Liver (tissue), 9 donors: ENCODE measurements around the gene SVEP1. TPM values are rescaled to one million over a fixed set of nuclear protein-coding genes. Genes with fewer than 3 reads are reported as not detected.

ENCODE experiments used
- DNase-seq: peaks from one replicate; pipeline ENCODE4 v3.0.0-alpha.2; 2017; ENCODE audit warnings: low spot score
- H3K27ac ChIP-seq, 2 donors: one replicate each; pipeline ENCODE4 v1.7.0; 2013; ENCODE audit warnings: inconsistent platforms in 2 of 2, low read length in 2 of 2, control low read depth in 1 of 2, low read depth in 1 of 2, mild to moderate bottlenecking in 1 of 2
- H3K27me3 ChIP-seq, 4 donors: one replicate each; pipeline versions ENCODE4 v1.6.1 to v1.7.0; 2013; ENCODE audit warnings: low read length in 3 of 4, inconsistent platforms in 1 of 4, mild to moderate bottlenecking in 1 of 4, moderate library complexity in 1 of 4; ENCODE audit not compliant: control insufficient read depth in 4 of 4, insufficient read depth in 4 of 4
- H3K36me3 ChIP-seq, 4 donors: one replicate each; pipeline versions ENCODE4 v1.6.1 to v1.7.0; 2013; ENCODE audit warnings: low read length in 3 of 4, mild to moderate bottlenecking in 3 of 4, low read depth in 1 of 4, moderate library complexity in 1 of 4; ENCODE audit not compliant: control insufficient read depth in 4 of 4, insufficient read depth in 3 of 4
- H3K4me1 ChIP-seq, 4 donors: one replicate each; pipeline versions ENCODE4 v1.6.1 to v1.7.0; 2013; ENCODE audit warnings: low read length in 3 of 4, mild to moderate bottlenecking in 3 of 4, moderate library complexity in 1 of 4; ENCODE audit not compliant: control insufficient read depth in 4 of 4, insufficient read depth in 4 of 4
- H3K4me3 ChIP-seq, 3 donors: one replicate each; pipeline versions ENCODE4 v1.6.1 to v1.7.0; 2013; ENCODE audit warnings: low read length in 3 of 3, control low read depth in 1 of 3, low read depth in 1 of 3, mild to moderate bottlenecking in 1 of 3
- H3K9ac ChIP-seq, 2 donors: one replicate each; pipeline ENCODE4 v1.7.0; 2013; ENCODE audit warnings: low read length in 2 of 2, mild to moderate bottlenecking in 2 of 2, moderate library complexity in 2 of 2, control low read depth in 1 of 2, low read depth in 1 of 2
- H3K9me3 ChIP-seq, 4 donors: one replicate each; pipeline versions ENCODE4 v1.6.1 to v1.7.0; 2013; ENCODE audit warnings: low read length in 3 of 4; ENCODE audit not compliant: control insufficient read depth in 4 of 4
- FOXA1 ChIP-seq: IDR thresholded peaks from 2 replicates; pipeline ENCODE4 v1.6.1; 2016; ENCODE audit warnings: antibody characterized with exemption
- GABPA ChIP-seq, 2 donors: IDR thresholded peaks in 1 of 2; conservative IDR thresholded peaks in 1 of 2; 2 replicates each; pipeline ENCODE4 v1.6.1; 2016; ENCODE audit warnings: antibody characterized with exemption in 2 of 2, mild to moderate bottlenecking in 1 of 2, moderate library complexity in 1 of 2
- HNF4A ChIP-seq, 2 donors: conservative IDR thresholded peaks; 2 replicates each; pipeline ENCODE4 v1.6.1; 2016; ENCODE audit warnings: antibody characterized with exemption in 2 of 2, mild to moderate bottlenecking in 2 of 2
- NR2F2 ChIP-seq: IDR thresholded peaks from 2 replicates; pipeline ENCODE4 v1.6.1; 2016; ENCODE audit warnings: antibody characterized with exemption
- RAD21 ChIP-seq, 2 donors: IDR thresholded peaks; 2 replicates each; pipeline ENCODE4 v1.6.1; 2016; ENCODE audit warnings: antibody characterized with exemption in 2 of 2, mild to moderate bottlenecking in 2 of 2
- RXRA ChIP-seq, 2 donors: IDR thresholded peaks; 2 replicates each; pipeline ENCODE4 v1.6.1; 2017 to 2018; ENCODE audit warnings: antibody characterized with exemption in 2 of 2, mild to moderate bottlenecking in 1 of 2
- SP1 ChIP-seq: IDR thresholded peaks from 2 replicates; pipeline ENCODE4 v1.6.1; 2018; ENCODE audit warnings: antibody characterized with exemption, mild to moderate bottlenecking
- TAF1 ChIP-seq: conservative IDR thresholded peaks from 2 replicates; pipeline ENCODE4 v1.6.1; 2016; ENCODE audit warnings: antibody characterized with exemption, mild to moderate bottlenecking
- YY1 ChIP-seq: IDR thresholded peaks from 2 replicates; pipeline ENCODE4 v1.6.1; 2016; ENCODE audit warnings: antibody characterized with exemption, mild to moderate bottlenecking
- WGBS: extraction: QIAGEN DNeasy Blood & Tissue Kit; methylation state at CpG from one replicate; pipeline ENCODE4 v1.1.7; 2013; 5-methylcytosine and 5-hydroxymethylcytosine counted together
- polyA plus RNA-seq, 2 donors: library from polyadenylated mRNA; stranded (reverse) in 1 of 2; unstranded in 1 of 2; fragments of 200-250 nt in 1 of 2; fragments of >200 nt in 1 of 2; fragmentation: Nextera tagmentation in 1 of 2; extraction: Ambion mirVana in 1 of 2; gene quantifications; one replicate each; pipeline versions ENCODE4 v1.2.1 to v1.2.3, GENCODE V29; 2013 to 2015
- total RNA-seq, 2 donors: library from RNA; depleted of rRNA; stranded (reverse); fragments of >200 nt; gene quantifications; one replicate each; pipeline ENCODE4 v1.2.3, GENCODE V29; 2014
- TF ChIP-seq, protein P1 (sequence below): fragments of 150-350 bp; IDR thresholded peaks from 2 replicates; pipeline ENCODE4 v1.5.1; 2017; ENCODE audit warnings: improper control_type of control experiment, low read depth, low read length; ENCODE audit not compliant: missing input control
- donor health status: healthy.
- donor health status: healthy.
- donor health status: healthy.
- donor health status: healthy.
- donor health status: healthy.

Gene SVEP1
- total and polyA plus RNA-seq, 4 donors, result 0.58 to 7.5 (median 1.8) TPM

DNA sequence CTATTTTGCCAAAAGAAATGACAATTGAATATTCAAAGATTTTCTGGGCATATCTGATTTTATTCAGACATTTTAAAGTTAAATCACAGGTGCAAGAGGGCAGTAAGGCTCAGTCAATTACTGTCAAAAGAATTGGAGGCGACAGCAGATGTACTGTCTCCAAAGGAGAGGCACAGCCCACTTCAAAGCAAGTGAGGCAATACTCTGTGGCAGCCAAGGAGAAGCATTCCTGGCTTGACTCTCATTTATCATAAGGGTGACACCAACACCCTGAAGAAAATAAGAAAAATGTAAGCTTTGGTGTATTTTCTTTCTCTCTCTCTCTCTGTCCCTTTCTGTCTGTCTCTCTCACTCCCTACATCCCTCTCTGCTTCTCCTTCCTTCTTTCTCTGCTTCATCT, 93.3 kb downstream of the SVEP1 start:
- no peak for DNase-seq

DNA sequence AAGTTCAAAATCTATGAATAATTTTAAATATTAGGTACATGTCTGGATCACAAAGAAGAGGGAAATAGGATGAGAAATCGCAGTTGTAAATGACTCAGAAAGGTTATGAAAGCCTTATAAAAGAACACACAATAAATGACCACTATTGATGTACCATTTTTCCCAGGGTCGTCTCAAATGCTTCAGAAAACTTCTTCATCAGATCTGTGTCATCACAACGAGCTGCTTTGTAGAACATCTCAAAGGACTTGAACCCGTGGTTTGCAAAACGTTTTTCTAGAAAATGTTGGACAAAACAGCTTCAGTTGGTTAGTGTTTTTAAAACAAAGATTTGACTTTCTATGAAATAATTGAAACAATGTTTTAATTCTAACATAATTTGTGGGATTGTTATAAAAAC, 100.1 kb downstream of the SVEP1 start:
- no peaks in the 10 kb centered on the region for H3K4me1 ChIP-seq
- no peak overlapping the region for H3K27ac ChIP-seq
- no peaks in the 10 kb centered on the region for H3K36me3 ChIP-seq
- H3K4me3 ChIP-seq, result no peak overlapping the region
- H3K9ac ChIP-seq, result no peak overlapping the region
- WGBS, result 68% methylated on average over 5 of the region's 5 CpGs
- peaks cover 0 to under 1% (median 0%) of the 10 kb centered on the region in 4 donors for H3K27me3 ChIP-seq
- H3K9me3 ChIP-seq, result no peaks in the 10 kb centered on the region
- TF ChIP-seq FOXA1 (no peak), YY1 (no peak), NR2F2 (no peak), HNF4A (conservative IDR thresholded peaks at IDR 0.05) (no peak), SP1 (no peak), TAF1 (no peak), RXRA (IDR thresholded peaks at IDR 0.05) (no peak)
- TF ChIP-seq, protein P1, sequence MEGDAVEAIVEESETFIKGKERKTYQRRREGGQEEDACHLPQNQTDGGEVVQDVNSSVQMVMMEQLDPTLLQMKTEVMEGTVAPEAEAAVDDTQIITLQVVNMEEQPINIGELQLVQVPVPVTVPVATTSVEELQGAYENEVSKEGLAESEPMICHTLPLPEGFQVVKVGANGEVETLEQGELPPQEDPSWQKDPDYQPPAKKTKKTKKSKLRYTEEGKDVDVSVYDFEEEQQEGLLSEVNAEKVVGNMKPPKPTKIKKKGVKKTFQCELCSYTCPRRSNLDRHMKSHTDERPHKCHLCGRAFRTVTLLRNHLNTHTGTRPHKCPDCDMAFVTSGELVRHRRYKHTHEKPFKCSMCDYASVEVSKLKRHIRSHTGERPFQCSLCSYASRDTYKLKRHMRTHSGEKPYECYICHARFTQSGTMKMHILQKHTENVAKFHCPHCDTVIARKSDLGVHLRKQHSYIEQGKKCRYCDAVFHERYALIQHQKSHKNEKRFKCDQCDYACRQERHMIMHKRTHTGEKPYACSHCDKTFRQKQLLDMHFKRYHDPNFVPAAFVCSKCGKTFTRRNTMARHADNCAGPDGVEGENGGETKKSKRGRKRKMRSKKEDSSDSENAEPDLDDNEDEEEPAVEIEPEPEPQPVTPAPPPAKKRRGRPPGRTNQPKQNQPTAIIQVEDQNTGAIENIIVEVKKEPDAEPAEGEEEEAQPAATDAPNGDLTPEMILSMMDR, result no peak
- DNase-seq, result no peak

More for the DNA sequence above, 93.3 kb downstream of the SVEP1 start:
- no peak for TF ChIP-seq TAF1
- H3K9ac ChIP-seq, result no peak overlapping the region
- H3K36me3 ChIP-seq, result no peaks in the 10 kb centered on the region
- no peak overlapping the region for H3K27ac ChIP-seq
- no peaks in the 10 kb centered on the region for H3K9me3 ChIP-seq
- H3K4me3 ChIP-seq, result no peak overlapping the region
- no peaks in the 10 kb centered on the region for H3K27me3 ChIP-seq
- WGBS, result 84% methylated on average over 1 of the region's 1 CpG
- H3K4me1 ChIP-seq, result no peaks in the 10 kb centered on the region

DNA sequence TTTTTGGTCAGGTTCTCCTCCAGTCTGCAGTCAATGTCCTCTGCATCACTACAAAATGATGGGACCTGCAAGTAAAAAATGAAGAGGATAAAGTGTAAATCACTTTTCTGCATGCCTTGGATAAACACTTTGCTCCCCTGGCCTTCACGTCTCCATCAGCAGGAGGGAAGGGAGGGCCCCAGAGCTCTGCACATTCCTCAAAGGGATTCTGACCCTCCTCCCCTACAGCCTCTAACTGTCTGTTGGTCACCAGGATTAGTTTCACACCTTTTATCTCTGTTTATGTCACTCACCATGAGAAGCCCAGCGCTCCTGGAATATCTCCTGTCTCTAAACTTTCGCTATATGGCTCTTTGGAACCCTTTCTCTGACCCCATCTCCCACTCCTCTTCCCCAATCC, 103.3 kb downstream of the SVEP1 start:
- no peak for DNase-seq
- no peak for TF ChIP-seq RXRA (IDR thresholded peaks at IDR 0.05)
- no peak for TF ChIP-seq HNF4A (conservative IDR thresholded peaks at IDR 0.05)
- TF ChIP-seq, protein P1, result no peak
- TF ChIP-seq RAD21 (IDR thresholded peaks at IDR 0.05), result no peak
- TF ChIP-seq SP1, result no peak
- TF ChIP-seq GABPA (IDR thresholded peaks at IDR 0.05 in 1 of 2, conservative IDR thresholded peaks at IDR 0.05 in 1 of 2), result no peak
- no peaks in the 10 kb centered on the region for H3K4me1 ChIP-seq
- no peak overlapping the region for H3K9ac ChIP-seq
- H3K9me3 ChIP-seq, result no peaks in the 10 kb centered on the region
- no peak overlapping the region for H3K4me3 ChIP-seq
- H3K36me3 ChIP-seq, result no peaks in the 10 kb centered on the region
- no peak overlapping the region for H3K27ac ChIP-seq
- H3K27me3 ChIP-seq, result peaks cover 0 to 2% (median 0%) of the 10 kb centered on the region in 4 donors
- 22% methylated on average over 3 of the region's 3 CpGs for WGBS
